OCI-LY7 (cell line): ENCODE measurements around the gene C14orf132.

ENCODE experiments used
- EZH2phosphoT487 ChIP-seq: fragments of 200-600 bp; sonication (generic); IDR thresholded peaks from 2 replicates; pipeline ENCODE4 v1.6.1; 2018; ENCODE audit warnings: low read depth, borderline replicate concordance, mild to moderate bottlenecking, mixed run types, antibody characterized with exemption, low read length, moderate library complexity, mixed read lengths
- TF ChIP-seq, protein P1 (sequence below): fragments of 200-600 bp; sonication (generic); conservative IDR thresholded peaks from 2 replicates; pipeline ENCODE4 v1.5.1; 2014; ENCODE audit warnings: mild to moderate bottlenecking, antibody characterized with exemption, low read length, moderate library complexity, mixed read lengths

DNA sequence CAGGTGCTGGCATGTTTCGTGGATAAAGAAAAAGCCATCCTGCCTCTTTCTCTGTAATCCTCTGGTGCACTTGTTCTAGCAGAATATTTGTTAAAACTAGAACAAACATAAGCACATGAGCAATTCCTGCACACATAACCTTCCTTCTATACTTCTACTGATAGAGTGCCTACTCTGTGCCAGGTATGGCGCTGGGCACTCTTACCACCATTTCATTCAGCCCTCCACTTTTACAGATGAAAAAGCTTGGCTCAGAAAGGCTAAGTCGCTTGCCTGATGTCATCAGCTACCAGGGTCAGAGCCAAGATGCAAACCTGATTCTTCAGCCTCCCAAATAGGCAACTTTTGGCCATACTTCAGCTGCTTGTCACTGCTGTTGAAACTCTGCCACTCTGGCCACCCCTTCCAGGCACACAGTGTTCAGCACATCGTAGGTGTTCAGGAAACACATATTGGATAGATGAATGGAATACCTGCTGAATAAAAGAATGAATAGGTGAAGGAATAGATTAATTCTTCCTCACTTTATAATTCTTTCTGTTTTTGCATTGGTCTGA is 10.0 kb upstream of the C14orf132 start:
- TF ChIP-seq, protein P1, sequence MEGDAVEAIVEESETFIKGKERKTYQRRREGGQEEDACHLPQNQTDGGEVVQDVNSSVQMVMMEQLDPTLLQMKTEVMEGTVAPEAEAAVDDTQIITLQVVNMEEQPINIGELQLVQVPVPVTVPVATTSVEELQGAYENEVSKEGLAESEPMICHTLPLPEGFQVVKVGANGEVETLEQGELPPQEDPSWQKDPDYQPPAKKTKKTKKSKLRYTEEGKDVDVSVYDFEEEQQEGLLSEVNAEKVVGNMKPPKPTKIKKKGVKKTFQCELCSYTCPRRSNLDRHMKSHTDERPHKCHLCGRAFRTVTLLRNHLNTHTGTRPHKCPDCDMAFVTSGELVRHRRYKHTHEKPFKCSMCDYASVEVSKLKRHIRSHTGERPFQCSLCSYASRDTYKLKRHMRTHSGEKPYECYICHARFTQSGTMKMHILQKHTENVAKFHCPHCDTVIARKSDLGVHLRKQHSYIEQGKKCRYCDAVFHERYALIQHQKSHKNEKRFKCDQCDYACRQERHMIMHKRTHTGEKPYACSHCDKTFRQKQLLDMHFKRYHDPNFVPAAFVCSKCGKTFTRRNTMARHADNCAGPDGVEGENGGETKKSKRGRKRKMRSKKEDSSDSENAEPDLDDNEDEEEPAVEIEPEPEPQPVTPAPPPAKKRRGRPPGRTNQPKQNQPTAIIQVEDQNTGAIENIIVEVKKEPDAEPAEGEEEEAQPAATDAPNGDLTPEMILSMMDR: no peak
- no peak for TF ChIP-seq EZH2phosphoT487
